Common myeloid progenitor, CD34-positive (primary cell): Measurements from ENCODE around the gene SNRNP48.

ENCODE experiments used
- CTCF ChIA-PET: fragments of 350-600 bp; sonication (Branson Sonifier 250); formaldehyde crosslinking; loops from one replicate; lab custom pipeline; 2021; ENCODE audit warnings: antibody characterized with exemption; lab: Charles Lee
- POLR2A ChIA-PET: fragments of 350-600 bp; sonication (Branson Sonifier 250); formaldehyde crosslinking; loops from one replicate; lab custom pipeline; 2021; ENCODE audit warnings: antibody characterized with exemption; lab: Charles Lee
- DNase-seq, 3 donors: peaks; one replicate each; pipeline versions ENCODE4 v3.0.0 to v3.0.0-alpha.2; 2013
- H3K27ac ChIP-seq, 2 experiments: 1 replicate in 1 of 2; 2 replicates in 1 of 2; pipeline ENCODE4 v1.7.0; 2013; ENCODE audit warnings: inconsistent platforms in 2 of 2, low read length in 2 of 2, mild to moderate bottlenecking in 2 of 2, low read depth in 1 of 2, moderate library complexity in 1 of 2; ENCODE audit not compliant: severe bottlenecking in 2 of 2, insufficient read depth in 1 of 2, poor library complexity in 1 of 2
- H3K27me3 ChIP-seq, 5 experiments: replicated peaks in 2 of 5; 1 replicate in 3 of 5; 2 replicates in 2 of 5; pipeline versions ENCODE4 v1.6.1 to v1.7.0; 2013; ENCODE audit warnings: low read length in 4 of 5, mild to moderate bottlenecking in 2 of 5, moderate library complexity in 2 of 5, inconsistent platforms in 1 of 5; ENCODE audit not compliant: insufficient read depth in 5 of 5, control insufficient read depth in 4 of 5
- H3K36me3 ChIP-seq, 4 experiments: 1 replicate in 2 of 4; 2 replicates in 2 of 4; pipeline versions ENCODE4 v1.6.1 to v1.7.0; 2013; ENCODE audit warnings: low read length in 3 of 4, control low read depth in 1 of 4, mild to moderate bottlenecking in 1 of 4; ENCODE audit not compliant: control insufficient read depth in 4 of 4, insufficient read depth in 4 of 4
- H3K4me1 ChIP-seq, 4 experiments: 1 replicate in 3 of 4; 2 replicates in 1 of 4; pipeline versions ENCODE4 v1.6.1 to v1.7.1; 2013; ENCODE audit warnings: low read length in 3 of 4, mild to moderate bottlenecking in 3 of 4, control low read depth in 1 of 4, inconsistent platforms in 1 of 4, moderate library complexity in 1 of 4; ENCODE audit not compliant: control insufficient read depth in 4 of 4, insufficient read depth in 4 of 4; ENCODE audit errors: control extremely low read depth in 1 of 4
- H3K4me3 ChIP-seq, 7 experiments: 1 replicate in 4 of 7; 2 replicates in 3 of 7; pipeline versions ENCODE4 v1.5.1 to v1.7.0; 2013; ENCODE audit warnings: mild to moderate bottlenecking in 7 of 7, low read length in 6 of 7, moderate library complexity in 6 of 7, inconsistent platforms in 2 of 7, low read depth in 2 of 7, control low read depth in 1 of 7; ENCODE audit not compliant: insufficient read depth in 4 of 7, control insufficient read depth in 1 of 7; ENCODE audit errors: extremely low read depth in 1 of 7
- H3K9me3 ChIP-seq, 5 experiments: 1 replicate in 4 of 5; 2 replicates in 1 of 5; pipeline versions ENCODE4 v1.6.1 to v1.7.1; 2013; ENCODE audit warnings: low read length in 4 of 5, mild to moderate bottlenecking in 2 of 5, inconsistent platforms in 1 of 5, low read depth in 1 of 5, moderate library complexity in 1 of 5; ENCODE audit not compliant: control insufficient read depth in 4 of 5, insufficient read depth in 2 of 5; ENCODE audit errors: control extremely low read depth in 1 of 5
- WGBS: methylation state at CpG from one replicate; pipeline ENCODE4 v1.1.5; 2013; ENCODE audit not compliant: insufficient coverage; 5-methylcytosine and 5-hydroxymethylcytosine counted together

The SNRNP48 gene

GRCh38 chr6:7639427-7639826 is 49.4 kb downstream of the SNRNP48 start:
- no peaks in the 10 kb centered on the region for H3K36me3 ChIP-seq
- DNase-seq, result no peak
- POLR2A ChIA-PET, result no interaction called here
- H3K27ac ChIP-seq, result no peak overlapping the region
- no peak overlapping the region for H3K4me3 ChIP-seq
- 78% methylated on average over 3 of the region's 3 CpGs for WGBS
- CTCF ChIA-PET, result interaction anchor here (0.6 kb wide), 1 partner anchor 88 kb away, joined by 4 read pairs; no protein-coding TSS in a partner anchor
- H3K9me3 ChIP-seq, result no peaks in the 10 kb centered on the region
- H3K4me1 ChIP-seq, result no peaks in the 10 kb centered on the region
- H3K27me3 ChIP-seq, result no peaks in the 10 kb centered on the region

- Histone ChIP-seq H3K4me1 (no peaks in the 10 kb centered on the region), H3K4me3 (no peak overlapping the region), H3K36me3 (no peaks in the 10 kb centered on the region), H3K27ac (no peak overlapping the region), H3K9me3 (no peaks in the 10 kb centered on the region), H3K27me3 (peaks cover 0 to 2% (median 0%) of the 10 kb centered on the region in 5 experiments)
- ChIA-PET POLR2A (interaction anchor here (0.6 kb wide), 1 partner anchor 31 kb away, joined by 5 read pairs; no protein-coding TSS in a partner anchor), CTCF (no interaction called here)
- no CpG with 5 or more reads among the region's 1 CpG for WGBS
- DNase-seq, result no peak
These were observed 50.0 kb downstream of the SNRNP48 start for GRCh38 chr6:7640016-7640415.

GRCh38 chr6:7640607-7641577 is 50.9 kb downstream of the SNRNP48 start:
- DNase-seq, result no peak
- no peak overlapping the region for H3K27ac ChIP-seq
- ChIA-PET CTCF (interaction anchor here (1.6 kb wide), 1 partner anchor 11 kb away, joined by 6 read pairs; no protein-coding TSS in a partner anchor), POLR2A (no interaction called here)
- H3K4me1 ChIP-seq, result no peaks in the 10 kb centered on the region
- no peaks in the 10 kb centered on the region for H3K36me3 ChIP-seq
- peaks cover 0 to 3% (median 0%) of the 10 kb centered on the region in 5 experiments for H3K27me3 ChIP-seq
- WGBS, result 96% methylated on average over 7 of the region's 12 CpGs
- no peak overlapping the region for H3K4me3 ChIP-seq
- H3K9me3 ChIP-seq, result no peaks in the 10 kb centered on the region

- no peaks in the 10 kb centered on the region for H3K4me1 ChIP-seq
- WGBS, result 86% methylated on average over 1 of the region's 4 CpGs
- POLR2A ChIA-PET, result no interaction called here
These were observed 52.8 kb downstream of the SNRNP48 start for GRCh38 chr6:7642791-7643190.

GRCh38 chr6:7644417-7644816 is 54.4 kb downstream of the SNRNP48 start:
- POLR2A ChIA-PET, result no interaction called here
- no peak overlapping the region for H3K27ac ChIP-seq
- DNase-seq, result no peak
- H3K9me3 ChIP-seq, result no peaks in the 10 kb centered on the region
- no peaks in the 10 kb centered on the region for H3K36me3 ChIP-seq
- H3K4me1 ChIP-seq, result no peaks in the 10 kb centered on the region
- H3K27me3 ChIP-seq, result peaks cover 0 to 3% (median 0%) of the 10 kb centered on the region in 5 experiments
- no peak overlapping the region for H3K4me3 ChIP-seq
- WGBS, result 100% methylated on average over 1 of the region's 2 CpGs
- CTCF ChIA-PET, result no interaction called here

More at GRCh38 chr6:7642791-7643190, 52.8 kb downstream of the SNRNP48 start:
- no peak overlapping the region for H3K4me3 ChIP-seq
- H3K27me3 ChIP-seq, result peaks cover 0 to 3% (median 0%) of the 10 kb centered on the region in 5 experiments
- DNase-seq, result no peak
- H3K9me3 ChIP-seq, result no peaks in the 10 kb centered on the region
- no peaks in the 10 kb centered on the region for H3K36me3 ChIP-seq
- CTCF ChIA-PET, result interaction anchor here (1.6 kb wide), 1 partner anchor 9 kb away, joined by 6 read pairs; no protein-coding TSS in a partner anchor
- no peak overlapping the region for H3K27ac ChIP-seq

GRCh38 chr6:7646394-7646793 is 56.4 kb downstream of the SNRNP48 start:
- Histone ChIP-seq H3K4me3 (no peak overlapping the region), H3K36me3 (no peaks in the 10 kb centered on the region), H3K27ac (no peak overlapping the region), H3K4me1 (no peaks in the 10 kb centered on the region), H3K9me3 (no peaks in the 10 kb centered on the region), H3K27me3 (peaks cover 0 to 3% (median 0%) of the 10 kb centered on the region in 5 experiments)
- no peak for DNase-seq
- ChIA-PET CTCF (interaction anchor here (1.0 to 1.1 kb wide), 2 partner anchors 23 to 256 kb away, joined by 3 read pairs; no protein-coding TSS in a partner anchor), POLR2A (no interaction called here)
- 90% methylated on average over 1 of the region's 1 CpG for WGBS

- Histone ChIP-seq H3K36me3 (no peaks in the 10 kb centered on the region), H3K9me3 (no peaks in the 10 kb centered on the region), H3K27me3 (peaks cover 0 to 3% (median 0%) of the 10 kb centered on the region in 5 experiments), H3K27ac (no peak overlapping the region), H3K4me3 (no peak overlapping the region), H3K4me1 (no peaks in the 10 kb centered on the region)
- CTCF ChIA-PET, result interaction anchor here (1.0 to 1.1 kb wide), 2 partner anchors 22 to 255 kb away, joined by 3 read pairs; no protein-coding TSS in a partner anchor
- WGBS, result 73% methylated on average over 1 of the region's 1 CpG
- DNase-seq, result no peak
- POLR2A ChIA-PET, result no interaction called here
These were observed 57.5 kb downstream of the SNRNP48 start for GRCh38 chr6:7647504-7647903.
